CD4-positive, alpha-beta memory T cell (primary cell): ENCODE measurements around the gene CLEC17A. TPM values are rescaled to one million over a fixed set of nuclear protein-coding genes. Genes with fewer than 3 reads are reported as not detected.

Experiments used
- CTCF ChIA-PET: fragments of 350-600 bp; sonication (Branson Sonifier 250); formaldehyde crosslinking; loops from one replicate; lab custom pipeline; 2021; ENCODE audit warnings: inconsistent platforms; ENCODE audit not compliant: partially characterized antibody; lab: Charles Lee
- POLR2A ChIA-PET: fragments of 350-600 bp; sonication (Branson Sonifier 250); formaldehyde crosslinking; loops from one replicate; lab custom pipeline; 2021; ENCODE audit not compliant: partially characterized antibody; lab: Charles Lee
- DNase-seq, 5 donors: peaks; one replicate each; pipeline versions ENCODE4 v3.0.0 to v3.0.0-alpha.2; 2020 to 2022; ENCODE audit warnings: mixed read lengths in 1 of 5
- H3K27ac ChIP-seq: one replicate; pipeline ENCODE4 v1.7.0; 2013; ENCODE audit warnings: low read depth, low read length
- H3K27me3 ChIP-seq: 2 replicates; pipeline ENCODE4 v1.7.0; 2013; ENCODE audit warnings: mild to moderate bottlenecking, low read length, moderate library complexity; ENCODE audit not compliant: insufficient read depth
- H3K36me3 ChIP-seq: 2 replicates; pipeline ENCODE4 v1.7.0; 2013; ENCODE audit warnings: mild to moderate bottlenecking, low read length, moderate library complexity; ENCODE audit not compliant: insufficient read depth
- H3K4me1 ChIP-seq: 2 replicates; pipeline ENCODE4 v1.7.0; 2013; ENCODE audit warnings: mild to moderate bottlenecking, low read length, moderate library complexity; ENCODE audit not compliant: insufficient read depth
- H3K4me3 ChIP-seq, 2 donors: one replicate each; pipeline ENCODE4 v1.7.0; 2013; ENCODE audit warnings: low read length in 2 of 2, mild to moderate bottlenecking in 1 of 2
- H3K9me3 ChIP-seq, 2 donors: one replicate each; pipeline ENCODE4 v1.7.0; 2013; ENCODE audit warnings: low read length in 2 of 2, control low read depth in 1 of 2; ENCODE audit not compliant: control insufficient read depth in 1 of 2
- H3K27ac Mint-ChIP-seq, 7 donors: one replicate each; pipeline ENCODE4 v1.8.0; 2020 to 2021; ENCODE audit warnings: mixed read lengths in 7 of 7, mild to moderate bottlenecking in 6 of 7, inconsistent platforms in 3 of 7, moderate library complexity in 3 of 7
- H3K27me3 Mint-ChIP-seq, 2 donors: one replicate each; pipeline ENCODE4 v1.8.0; 2020 to 2021; ENCODE audit warnings: mixed read lengths in 2 of 2
- H3K36me3 Mint-ChIP-seq, 2 donors: one replicate each; pipeline ENCODE4 v1.8.0; 2020 to 2021; ENCODE audit warnings: mixed read lengths in 2 of 2, inconsistent platforms in 1 of 2, mild to moderate bottlenecking in 1 of 2
- H3K4me1 Mint-ChIP-seq, 4 donors: one replicate each; pipeline ENCODE4 v1.8.0; 2020 to 2021; ENCODE audit warnings: mixed read lengths in 4 of 4, mild to moderate bottlenecking in 1 of 4
- H3K4me3 Mint-ChIP-seq, 8 donors: one replicate each; pipeline ENCODE4 v1.8.0; 2020 to 2021; ENCODE audit warnings: mixed read lengths in 8 of 8, mild to moderate bottlenecking in 7 of 8, moderate library complexity in 6 of 8, inconsistent platforms in 3 of 8
- H3K9me3 Mint-ChIP-seq, 8 donors: one replicate each; pipeline ENCODE4 v1.8.0; 2020 to 2021; ENCODE audit warnings: mixed read lengths in 8 of 8, mild to moderate bottlenecking in 5 of 8, inconsistent platforms in 3 of 8, moderate library complexity in 1 of 8
- intact Hi-C: fragments of 100-400 bp; cut with micrococcal nuclease; formaldehyde crosslinking; loops from one replicate; pipeline ENCODE4 v1.15.1; 2023
- polyA plus RNA-seq, 2 donors: library from polyadenylated mRNA; unstranded; fragments of 300-500 nt; fragmentation: Illumina TruSeq; gene quantifications; one replicate each; pipeline ENCODE4 v1.2.3, GENCODE V29; 2021
- total RNA-seq, 2 experiments: library from RNA; stranded (reverse); gene quantifications; one replicate each; pipeline ENCODE4 v1.2.3, GENCODE V29; 2021

The CLEC17A gene
- total and polyA plus RNA-seq, 4 experiments from 2014 or later = 0.20 TPM; not detected in 3

GRCh38 chr19:14648506-14648905 is 65.6 kb downstream of the CLEC17A start:
- H3K4me3 Mint-ChIP-seq = no peak overlapping the region
- Histone ChIP-seq H3K9me3 (no peaks in the 10 kb centered on the region), H3K4me1 (no peaks in the 10 kb centered on the region), H3K36me3 (no peaks in the 10 kb centered on the region), H3K4me3 (no peak overlapping the region), H3K27me3 (no peaks in the 10 kb centered on the region), H3K27ac (no peak overlapping the region)
- no peaks in the 10 kb centered on the region for H3K36me3 Mint-ChIP-seq
- peaks cover 0 to 10% (median 4%) of the 10 kb centered on the region in 8 donors for H3K9me3 Mint-ChIP-seq
- no peak overlapping the region for H3K27ac Mint-ChIP-seq
- POLR2A ChIA-PET = interaction anchor here (0.6 kb wide), 1 partner anchor 847 kb away, joined by 3 read pairs; no protein-coding TSS in a partner anchor
- CTCF ChIA-PET = no interaction called here
- intact Hi-C loops = no loop called here
- peaks cover 12 to 15% of the 10 kb centered on the region in 2 donors for H3K27me3 Mint-ChIP-seq
- DNase-seq = no peak
- H3K4me1 Mint-ChIP-seq = peaks cover 0 to 1% (median 0%) of the 10 kb centered on the region in 4 donors

GRCh38 chr19:14649020-14649419 is 66.1 kb downstream of the CLEC17A start:
- peak overlapping the region in 1 of 7 donors; percentile 76 for H3K27ac Mint-ChIP-seq
- peaks cover 11 to 15% of the 10 kb centered on the region in 2 donors for H3K27me3 Mint-ChIP-seq

GRCh38 chr19:14650161-14650560 is 67.3 kb downstream of the CLEC17A start:
- Histone ChIP-seq H3K27me3 (no peaks in the 10 kb centered on the region), H3K4me1 (no peaks in the 10 kb centered on the region), H3K36me3 (no peaks in the 10 kb centered on the region), H3K4me3 (no peak overlapping the region), H3K9me3 (no peaks in the 10 kb centered on the region), H3K27ac (no peak overlapping the region)
- POLR2A ChIA-PET = no interaction called here
- Mint-ChIP-seq H3K27ac (peak overlapping the region in 1 of 7 donors; percentile 44), H3K27me3 (peaks cover 11 to 15% of the 10 kb centered on the region in 2 donors), H3K4me3 (no peak overlapping the region), H3K4me1 (peaks cover 0 to 1% (median 0%) of the 10 kb centered on the region in 4 donors), H3K36me3 (no peaks in the 10 kb centered on the region), H3K9me3 (peaks cover 0 to 3% (median 0%) of the 10 kb centered on the region in 8 donors)
- DNase-seq = no peak
- intact Hi-C loops = no loop called here
- CTCF ChIA-PET = no interaction called here

More at GRCh38 chr19:14649020-14649419, 66.1 kb downstream of the CLEC17A start:
- no peaks in the 10 kb centered on the region for H3K36me3 Mint-ChIP-seq
- POLR2A ChIA-PET = no interaction called here
- intact Hi-C loops = no loop called here
- DNase-seq = no peak
- no peak overlapping the region for H3K4me3 ChIP-seq
- H3K9me3 Mint-ChIP-seq = peaks cover 0 to 5% (median under 1%) of the 10 kb centered on the region in 8 donors
- no peaks in the 10 kb centered on the region for H3K9me3 ChIP-seq
- CTCF ChIA-PET = no interaction called here
- no peaks in the 10 kb centered on the region for H3K27me3 ChIP-seq
- H3K27ac ChIP-seq = no peak overlapping the region
- H3K4me1 ChIP-seq = no peaks in the 10 kb centered on the region
- H3K4me1 Mint-ChIP-seq = peaks cover 0 to 1% (median 0%) of the 10 kb centered on the region in 4 donors
- H3K4me3 Mint-ChIP-seq = no peak overlapping the region
- no peaks in the 10 kb centered on the region for H3K36me3 ChIP-seq

- no peak for DNase-seq
- Histone ChIP-seq H3K4me3 (no peak overlapping the region), H3K36me3 (no peaks in the 10 kb centered on the region), H3K27ac (no peak overlapping the region), H3K4me1 (no peaks in the 10 kb centered on the region), H3K9me3 (no peaks in the 10 kb centered on the region), H3K27me3 (no peaks in the 10 kb centered on the region)
- intact Hi-C loops = no loop called here
- ChIA-PET CTCF (no interaction called here), POLR2A (no interaction called here)
- Mint-ChIP-seq H3K27ac (no peak overlapping the region), H3K36me3 (no peaks in the 10 kb centered on the region), H3K27me3 (peaks cover 11 to 13% of the 10 kb centered on the region in 2 donors), H3K9me3 (no peaks in the 10 kb centered on the region), H3K4me3 (no peak overlapping the region), H3K4me1 (no peaks in the 10 kb centered on the region)
Observed at GRCh38 chr19:14654786-14655560, 72.1 kb downstream of the CLEC17A start.

- no peaks in the 10 kb centered on the region for H3K9me3 ChIP-seq
- H3K4me1 ChIP-seq = no peaks in the 10 kb centered on the region
- peak overlapping the region in 1 of 7 donors; percentile 54 for H3K27ac Mint-ChIP-seq
- no peak overlapping the region for H3K4me3 ChIP-seq
- CTCF ChIA-PET = no interaction called here
- no peak overlapping the region for H3K4me3 Mint-ChIP-seq
- intact Hi-C loops = no loop called here
- no peak for DNase-seq
- peaks cover 11 to 12% of the 10 kb centered on the region in 2 donors for H3K27me3 Mint-ChIP-seq
- H3K36me3 Mint-ChIP-seq = no peaks in the 10 kb centered on the region
- H3K4me1 Mint-ChIP-seq = peaks cover 0 to 2% (median 0%) of the 10 kb centered on the region in 4 donors
- no peaks in the 10 kb centered on the region for H3K9me3 Mint-ChIP-seq
- H3K27ac ChIP-seq = no peak overlapping the region
- no peaks in the 10 kb centered on the region for H3K27me3 ChIP-seq
- POLR2A ChIA-PET = no interaction called here
- H3K36me3 ChIP-seq = no peaks in the 10 kb centered on the region
Observed at GRCh38 chr19:14655726-14656125, 72.8 kb downstream of the CLEC17A start.

GRCh38 chr19:14659874-14660489 is 77.1 kb downstream of the CLEC17A start:
- ChIA-PET POLR2A (no interaction called here), CTCF (no interaction called here)
- Histone ChIP-seq H3K4me3 (no peak overlapping the region), H3K9me3 (no peaks in the 10 kb centered on the region), H3K36me3 (no peaks in the 10 kb centered on the region), H3K27ac (no peak overlapping the region), H3K4me1 (no peaks in the 10 kb centered on the region), H3K27me3 (no peaks in the 10 kb centered on the region)
- no peak overlapping the region for H3K27ac Mint-ChIP-seq
- H3K36me3 Mint-ChIP-seq = no peaks in the 10 kb centered on the region
- H3K9me3 Mint-ChIP-seq = no peaks in the 10 kb centered on the region
- no peak overlapping the region for H3K4me3 Mint-ChIP-seq
- H3K27me3 Mint-ChIP-seq = peaks cover 14 to 19% of the 10 kb centered on the region in 2 donors
- no peak for DNase-seq
- intact Hi-C loops = no loop called here
- H3K4me1 Mint-ChIP-seq = peaks cover 0 to 4% (median under 1%) of the 10 kb centered on the region in 4 donors

- Histone ChIP-seq H3K4me3 (no peak overlapping the region), H3K27me3 (no peaks in the 10 kb centered on the region), H3K27ac (no peak overlapping the region), H3K36me3 (no peaks in the 10 kb centered on the region), H3K4me1 (no peaks in the 10 kb centered on the region), H3K9me3 (no peaks in the 10 kb centered on the region)
- DNase-seq = no peak
- no peak overlapping the region for H3K27ac Mint-ChIP-seq
- ChIA-PET CTCF (no interaction called here), POLR2A (no interaction called here)
- intact Hi-C loops = no loop called here
- no peaks in the 10 kb centered on the region for H3K9me3 Mint-ChIP-seq
- H3K36me3 Mint-ChIP-seq = no peaks in the 10 kb centered on the region
- no peak overlapping the region for H3K4me3 Mint-ChIP-seq
- H3K4me1 Mint-ChIP-seq = peaks cover 0 to 4% (median under 1%) of the 10 kb centered on the region in 4 donors
- peaks cover 14 to 15% of the 10 kb centered on the region in 2 donors for H3K27me3 Mint-ChIP-seq
Observed at GRCh38 chr19:14661372-14661924, 78.6 kb downstream of the CLEC17A start.
